Endometrial microvascular endothelial cells (primary cell): ENCODE data around the gene ADAMTS19. TPM values are rescaled to one million over a fixed set of nuclear protein-coding genes. Genes with fewer than 3 reads are reported as not detected.
"Not testable (repeated sequence)": the region's sequence is repeated elsewhere in the genome, so short reads cannot be mapped to it uniquely, and the experiment has no call there.

ENCODE experiments used
- in situ Hi-C: cut with HindIII; loops from 2 replicates; pipeline ENCODE4 v1.10.0; 2017; ENCODE audit warnings: low sequenced_read_pairs, low pct_unique_long_range_greater_than_20kb; ENCODE audit errors: inconsistent ontology term
- total RNA-seq: library from RNA; depleted of rRNA; stranded (reverse); fragments of >200 nt; gene quantifications from one replicate; pipeline ENCODE4 v1.2.3, GENCODE V29; 2015; ENCODE audit errors: inconsistent ontology term

The ADAMTS19 gene
- total RNA-seq, 1 donor from 2014 or later: not detected

DNA sequence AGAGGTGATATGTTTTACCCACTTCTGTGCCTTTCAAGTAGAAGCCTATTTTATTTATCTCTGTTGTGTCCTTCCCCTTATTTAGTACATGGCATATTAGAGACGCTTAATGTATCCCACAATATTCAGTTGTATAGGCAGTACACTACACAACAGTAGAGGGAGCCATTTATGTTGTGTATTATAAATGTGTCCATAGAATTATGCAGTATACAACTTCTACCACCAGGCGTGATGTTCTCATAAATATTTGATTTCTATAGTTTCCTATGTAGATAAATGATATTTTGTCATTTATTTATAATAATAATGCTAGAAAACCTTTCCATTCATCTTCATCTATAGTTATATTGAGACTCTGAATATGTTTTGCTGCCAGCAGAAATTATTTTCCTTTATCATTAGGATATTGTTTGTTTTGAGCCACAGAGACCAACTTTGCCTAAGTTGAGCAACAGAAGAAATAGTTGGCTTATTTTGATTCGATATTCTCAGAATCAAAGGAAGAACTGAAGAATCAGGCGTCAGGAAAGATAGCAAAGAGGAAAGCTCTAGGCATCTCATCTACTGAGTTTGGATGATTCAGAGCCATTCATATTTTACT lies 81.7 kb downstream of the ADAMTS19 start:
- in situ Hi-C loops: no loop called here

DNA sequence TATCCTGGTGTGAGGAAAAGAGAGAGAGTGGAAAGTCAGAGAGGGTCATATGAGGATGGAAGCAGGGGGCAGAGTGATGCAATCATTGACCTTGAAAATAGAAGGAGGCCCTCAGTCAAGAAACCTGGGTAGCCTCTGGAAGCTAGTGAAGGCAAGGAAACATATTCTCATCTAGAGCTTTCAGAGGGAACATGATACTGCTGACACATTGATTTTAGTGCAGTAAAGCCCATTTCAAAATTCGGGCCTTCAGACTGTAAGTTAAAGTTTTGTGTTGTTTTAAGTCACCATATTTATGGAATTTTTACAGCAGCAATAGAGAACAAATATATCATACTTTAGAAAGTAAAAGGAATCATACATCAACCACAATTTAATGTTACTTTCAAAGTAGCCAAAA lies 87.0 kb downstream of the ADAMTS19 start:
- in situ Hi-C loops: no loop called here

- in situ Hi-C loops: no loop called here
Measured at GRCh38 chr5:129554134-129554904, 94.2 kb downstream of the ADAMTS19 start.

GRCh38 chr5:129563585-129563984 lies 103.5 kb downstream of the ADAMTS19 start:
- in situ Hi-C loops: no loop called here

- in situ Hi-C loops: no loop called here
Measured at GRCh38 chr5:129569295-129569694, 109.2 kb downstream of the ADAMTS19 start.

DNA sequence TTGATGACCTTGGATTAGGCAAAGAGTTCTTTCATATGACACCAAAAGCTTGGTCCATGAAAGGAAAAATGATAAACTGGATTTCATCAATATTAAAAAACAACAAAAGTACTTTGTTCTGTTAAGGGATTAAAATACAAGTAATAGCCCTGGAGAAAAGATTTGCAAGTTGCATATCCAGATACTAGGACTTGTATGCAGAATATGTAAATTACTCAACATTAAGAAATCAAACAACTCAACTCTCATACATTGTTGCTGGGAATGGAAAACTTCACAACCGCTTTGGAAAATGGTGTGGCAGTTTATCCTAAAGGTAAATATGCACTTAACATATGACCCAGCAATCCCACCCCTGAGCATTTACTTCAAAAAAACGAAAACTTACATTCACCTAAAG lies 112.0 kb downstream of the ADAMTS19 start:
- in situ Hi-C loops: no loop called here

- in situ Hi-C loops: not testable (repeated sequence)
Measured at GRCh38 chr5:129584496-129584895, 124.4 kb downstream of the ADAMTS19 start.

DNA sequence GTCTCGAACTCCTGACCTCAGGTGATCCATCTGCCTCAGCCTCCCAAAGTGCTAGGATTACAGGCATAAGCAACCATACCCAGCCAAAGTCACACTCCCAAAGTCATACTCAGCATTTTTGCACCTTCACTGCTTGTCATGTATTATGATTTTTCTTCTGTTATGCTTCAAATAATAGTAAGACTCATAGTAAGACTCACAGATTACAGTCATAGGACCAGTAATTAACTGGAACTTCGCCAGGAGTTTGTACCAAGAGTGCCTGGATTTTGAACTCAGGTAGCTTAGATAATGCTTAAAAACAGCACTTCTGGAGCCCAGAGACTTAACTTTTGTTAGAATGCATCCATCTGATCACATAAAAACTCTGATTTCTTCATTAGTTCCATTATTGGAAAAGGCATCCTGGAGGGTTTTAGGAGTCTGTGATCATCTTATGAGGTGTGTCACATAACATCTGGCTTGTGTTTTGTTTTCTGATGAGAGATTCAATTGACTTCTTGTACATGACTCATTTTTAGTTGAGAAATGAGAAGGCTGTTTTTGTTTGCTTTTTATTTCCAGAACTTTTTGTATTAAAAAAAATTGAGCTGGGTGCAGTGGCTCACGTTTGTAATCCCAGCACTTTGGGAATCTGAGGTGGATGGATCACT lies 131.5 kb downstream of the ADAMTS19 start:
- in situ Hi-C loops: no loop called here

DNA sequence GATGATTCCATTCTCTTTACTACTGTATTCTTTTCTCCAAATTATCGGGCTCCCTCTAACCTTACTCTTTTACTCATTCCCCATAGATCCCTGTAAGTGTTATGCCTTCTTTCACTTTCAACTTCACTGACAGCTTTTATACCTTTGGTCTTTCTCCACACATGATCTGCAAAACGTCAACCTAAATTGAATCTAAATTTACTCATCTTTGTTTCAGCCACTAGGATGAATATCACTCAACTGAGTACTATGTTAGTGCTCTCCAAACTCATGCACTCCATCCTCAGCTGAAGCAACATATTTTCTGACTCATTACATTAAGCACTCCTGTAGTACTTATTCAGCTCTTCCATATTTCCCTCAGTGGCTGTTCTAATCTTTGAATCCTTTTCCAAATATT lies 133.4 kb downstream of the ADAMTS19 start:
- in situ Hi-C loops: no loop called here

DNA sequence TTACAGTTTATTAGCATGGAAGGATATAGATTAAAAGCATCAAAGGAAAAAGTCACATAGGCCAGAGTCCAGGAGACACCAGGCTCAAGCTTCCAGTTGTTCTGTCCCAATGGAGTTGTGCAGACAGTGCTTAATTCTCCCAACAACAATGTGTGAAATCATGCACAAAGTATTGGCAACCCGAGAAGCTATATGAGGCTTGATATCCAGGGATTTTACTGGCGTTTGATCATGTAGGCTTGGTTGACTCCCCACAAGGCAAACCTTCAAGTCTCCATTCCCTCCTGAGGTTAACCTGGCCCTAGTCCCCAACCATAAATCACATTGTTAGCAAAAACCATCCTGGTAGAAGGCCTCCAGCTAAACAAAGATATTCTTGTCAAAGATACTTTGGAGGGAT lies 141.5 kb downstream of the ADAMTS19 start:
- in situ Hi-C loops: no loop called here

DNA sequence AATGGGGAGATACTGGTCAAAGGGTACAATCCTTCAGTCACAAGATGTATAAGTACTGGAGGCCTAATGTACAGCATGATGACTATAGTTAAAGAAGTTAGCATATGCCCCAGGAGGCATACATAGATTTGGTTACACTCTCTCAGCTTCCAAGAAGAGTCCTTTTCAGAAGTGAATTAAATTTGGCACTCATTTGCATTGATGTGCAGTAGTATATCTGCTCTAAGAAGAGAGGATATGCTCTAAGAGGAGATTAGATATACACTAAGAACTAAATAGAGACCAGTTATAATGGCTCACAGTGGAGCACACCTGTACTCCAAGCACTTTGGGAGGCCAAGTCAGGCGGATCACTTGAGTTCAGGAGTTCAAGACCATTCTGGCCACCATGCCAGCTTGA lies 148.3 kb downstream of the ADAMTS19 start:
- in situ Hi-C loops: no loop called here

GRCh38 chr5:129609710-129610109 lies 149.6 kb downstream of the ADAMTS19 start:
- in situ Hi-C loops: no loop called here

GRCh38 chr5:129616517-129616916 lies 156.4 kb downstream of the ADAMTS19 start:
- in situ Hi-C loops: no loop called here

GRCh38 chr5:129617206-129617605 lies 157.1 kb downstream of the ADAMTS19 start:
- in situ Hi-C loops: no loop called here

GRCh38 chr5:129619782-129620181 lies 159.7 kb downstream of the ADAMTS19 start:
- in situ Hi-C loops: no loop called here

DNA sequence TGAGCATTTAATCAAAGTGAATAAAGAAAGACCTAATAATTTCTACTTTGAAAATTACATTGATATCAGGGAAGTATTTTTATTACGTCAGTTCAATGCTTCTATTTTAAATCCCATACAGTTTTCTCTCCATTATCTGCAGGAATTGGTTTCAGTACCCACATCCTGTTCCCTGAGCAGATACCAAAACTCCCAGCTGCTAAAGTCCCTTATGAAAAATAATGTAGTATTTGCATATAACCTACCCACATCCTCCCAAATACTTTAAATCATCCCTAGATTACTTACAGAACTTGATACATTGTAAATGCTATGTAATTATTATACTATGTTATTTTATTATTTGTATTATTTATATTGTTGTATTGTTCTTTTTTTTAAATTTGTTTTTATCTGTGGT lies 162.4 kb downstream of the ADAMTS19 start:
- in situ Hi-C loops: no loop called here

DNA sequence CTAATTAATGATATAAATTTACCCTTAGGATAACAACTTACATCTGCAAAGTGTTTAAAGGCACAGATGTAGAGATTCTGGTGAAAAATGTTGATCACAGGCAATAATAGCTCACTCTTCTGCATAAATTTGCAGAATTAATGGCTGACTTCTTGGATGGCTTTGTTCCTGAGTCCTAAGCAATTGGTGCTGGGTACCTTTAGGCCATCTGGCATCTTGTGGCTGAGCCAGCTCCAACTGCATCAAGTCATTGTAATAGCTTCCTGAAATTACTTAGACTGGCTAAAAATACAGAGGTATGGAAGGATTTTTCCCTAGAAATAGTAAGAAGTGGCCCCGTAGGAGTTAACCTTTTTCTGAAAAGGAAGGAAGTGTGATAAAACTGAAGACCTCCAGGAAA lies 169.5 kb downstream of the ADAMTS19 start:
- in situ Hi-C loops: no loop called here

- in situ Hi-C loops: no loop called here
Measured at GRCh38 chr5:129630101-129630500, 170.0 kb downstream of the ADAMTS19 start.

- in situ Hi-C loops: no loop called here
Measured at GRCh38 chr5:129631961-129632360, 171.9 kb downstream of the ADAMTS19 start.

GRCh38 chr5:129637501-129637900 lies 177.4 kb downstream of the ADAMTS19 start:
- in situ Hi-C loops: not testable (repeated sequence)
